HTR-8/SVneo (cell line): ENCODE measurements around the gene PDSS2.
A peak's percentile ranks its signal among the peaks of the same experiment; 100 is the strongest.

Experiments used
- DNase-seq: peaks from one replicate; pipeline ENCODE4 v3.0.0; 2011; ENCODE audit warnings: low spot score, mixed read lengths; ENCODE audit not compliant: insufficient read length
- FAIRE-seq: peaks from 2 replicates; lab custom pipeline; 2011; peaks lifted over from hg19 to GRCh38; lab: Jason Lieb, UNC

Gene PDSS2

DNA sequence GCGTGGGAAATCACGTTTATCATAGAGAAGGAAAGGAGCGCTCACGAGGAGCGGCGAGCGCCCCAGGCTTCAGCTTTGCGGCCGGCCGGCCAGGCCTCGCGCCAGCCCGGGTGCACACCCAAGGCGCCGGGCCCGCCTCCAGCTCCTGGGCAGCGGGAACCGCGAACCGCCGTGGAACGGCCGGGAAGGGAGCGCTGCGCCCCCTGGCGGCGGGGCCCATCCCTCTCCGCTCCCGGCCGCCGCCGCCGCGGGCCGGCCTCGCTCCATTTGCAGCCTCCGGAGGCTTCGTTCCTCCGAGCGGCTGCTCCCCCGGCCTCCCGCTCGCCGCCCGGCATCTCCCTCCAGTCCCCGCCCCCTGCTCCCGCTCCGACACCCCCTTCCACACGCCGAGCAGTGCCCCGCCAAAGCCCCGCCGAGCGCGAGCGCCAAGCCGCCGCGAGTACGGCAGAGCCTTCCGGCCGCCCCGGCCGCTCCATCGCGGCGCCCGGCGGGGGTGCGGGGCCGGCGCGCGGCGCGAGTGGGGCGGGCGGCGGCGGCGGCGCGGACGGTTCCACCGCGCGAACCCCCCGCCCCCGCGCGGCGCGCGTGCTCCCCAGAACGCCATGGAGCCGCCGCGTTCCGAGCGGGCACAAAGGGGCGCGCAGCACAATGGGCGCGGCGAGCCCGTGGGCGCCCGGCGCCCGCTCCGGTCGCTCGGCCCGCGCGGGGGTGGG lies 345.0 kb downstream of the PDSS2 start:
- DNase-seq (peak; percentile 76), FAIRE-seq (peak; percentile 13)

GRCh38 chr6:107110200-107110599 lies 349.2 kb downstream of the PDSS2 start:
- FAIRE-seq = no peak

GRCh38 chr6:107108201-107108890 lies 351.0 kb downstream of the PDSS2 start:
- no peak for FAIRE-seq
- DNase-seq = no peak

More at GRCh38 chr6:107110200-107110599, 349.2 kb downstream of the PDSS2 start:
- DNase-seq = no peak

- DNase-seq (no peak), FAIRE-seq (no peak)
Observed at GRCh38 chr6:107107791-107108190, 351.6 kb downstream of the PDSS2 start.

- no peak for DNase-seq
- no peak for FAIRE-seq
Observed at GRCh38 chr6:107106165-107106564, 353.2 kb downstream of the PDSS2 start.

DNA sequence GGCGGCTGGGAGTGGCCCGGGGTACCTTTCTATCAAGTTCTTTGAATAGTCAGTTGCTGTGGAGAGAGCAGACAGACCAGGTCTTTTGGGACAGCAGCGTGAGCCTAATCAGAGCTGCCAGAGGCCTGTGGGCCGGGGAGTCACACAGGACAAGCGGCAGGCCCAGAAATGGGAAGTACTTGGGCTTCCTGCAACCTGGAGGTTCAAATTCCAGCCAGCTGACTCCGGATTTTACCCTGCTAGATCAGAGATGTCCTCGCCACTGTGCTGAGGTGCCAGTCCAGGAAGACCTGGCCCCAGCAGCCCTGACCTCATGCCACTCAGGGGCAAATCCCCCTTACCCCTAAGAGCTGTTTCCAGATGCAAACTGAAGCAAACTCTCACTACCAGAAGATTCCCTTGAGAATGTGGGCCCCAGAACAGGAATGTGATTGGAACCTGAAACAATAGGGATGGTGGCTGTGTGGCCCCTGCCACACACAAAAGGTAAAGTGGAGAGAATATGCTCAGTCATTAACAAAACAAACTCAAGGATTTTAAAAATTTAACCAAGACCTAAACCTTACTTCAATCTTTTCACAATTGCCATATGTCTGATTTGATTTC lies 353.8 kb downstream of the PDSS2 start:
- DNase-seq = no peak
- no peak for FAIRE-seq

DNA sequence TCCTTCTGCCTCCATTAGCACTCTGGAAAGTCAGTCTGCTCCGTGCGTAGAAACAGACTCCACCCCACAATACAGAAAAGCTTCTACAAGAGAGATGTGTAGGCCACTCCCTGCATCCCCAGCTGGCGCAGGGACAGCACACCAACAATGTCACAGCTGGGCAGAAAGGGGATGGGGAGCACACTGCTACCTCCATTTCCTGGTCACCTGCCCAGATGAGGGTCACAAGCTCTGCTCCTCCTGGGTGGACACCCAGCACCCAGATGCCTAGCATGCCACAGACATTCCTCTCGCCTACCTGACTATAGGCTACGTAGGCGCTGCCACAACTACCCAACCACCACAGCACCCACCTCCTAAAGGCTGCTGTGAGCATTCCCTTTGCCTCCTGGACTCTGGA lies 356.3 kb downstream of the PDSS2 start:
- FAIRE-seq = no peak
- no peak for DNase-seq
